ENCODE results near the gene SMG6.
"Not testable (repeated sequence)": the region's sequence is repeated elsewhere in the genome, so short reads cannot be mapped to it uniquely, and the experiment has no call there.

The SMG6 gene

GRCh38 chr17:2259769-2260536 lies 43.6 kb downstream of the SMG6 start:
- DNase-seq = peak; percentile 59

DNA sequence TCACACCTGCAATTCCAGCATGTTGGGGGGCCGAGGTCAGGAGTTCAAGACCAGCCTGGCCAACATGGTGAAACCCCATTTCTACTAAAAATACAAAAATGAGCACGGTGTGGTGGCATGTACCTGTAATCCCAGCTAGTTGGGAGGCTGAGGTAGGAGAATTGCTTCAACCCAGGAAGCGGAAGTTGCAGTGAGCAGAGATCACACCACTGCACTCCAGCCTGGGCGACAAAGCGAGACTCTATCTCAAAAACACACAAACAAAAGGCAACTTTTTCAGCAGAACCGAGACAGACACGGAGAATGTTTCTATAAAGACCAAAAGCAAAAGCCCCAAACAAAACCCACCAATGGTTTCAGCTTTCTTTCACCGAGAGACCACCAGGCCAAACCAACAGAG lies 44.8 kb downstream of the SMG6 start:
- not testable (repeated sequence) for DNase-seq

- no peak for DNase-seq
These were observed 49.7 kb downstream of the SMG6 start for GRCh38 chr17:2253768-2254406.

- DNase-seq = no peak
These were observed 50.2 kb downstream of the SMG6 start for GRCh38 chr17:2253362-2253761.

DNA sequence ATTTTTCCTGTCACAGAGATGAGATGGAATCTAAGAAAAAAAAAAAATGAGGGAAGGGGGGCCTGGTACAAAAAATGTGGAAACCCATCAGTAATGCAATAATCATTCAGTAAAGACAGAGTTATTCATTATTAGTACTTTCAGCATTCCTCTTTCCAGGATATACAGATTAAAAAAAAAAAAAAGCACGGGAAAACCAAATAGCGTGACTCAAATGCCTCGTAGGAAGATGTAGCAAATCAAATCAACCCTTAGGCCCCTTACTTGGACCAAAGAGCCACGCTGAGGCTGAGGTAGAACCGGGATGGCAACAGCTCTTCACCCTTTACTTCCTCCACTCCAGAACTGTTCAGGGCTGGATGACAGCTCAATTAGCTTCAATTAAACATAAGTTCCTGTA lies 52.5 kb downstream of the SMG6 start:
- DNase-seq = no peak

DNA sequence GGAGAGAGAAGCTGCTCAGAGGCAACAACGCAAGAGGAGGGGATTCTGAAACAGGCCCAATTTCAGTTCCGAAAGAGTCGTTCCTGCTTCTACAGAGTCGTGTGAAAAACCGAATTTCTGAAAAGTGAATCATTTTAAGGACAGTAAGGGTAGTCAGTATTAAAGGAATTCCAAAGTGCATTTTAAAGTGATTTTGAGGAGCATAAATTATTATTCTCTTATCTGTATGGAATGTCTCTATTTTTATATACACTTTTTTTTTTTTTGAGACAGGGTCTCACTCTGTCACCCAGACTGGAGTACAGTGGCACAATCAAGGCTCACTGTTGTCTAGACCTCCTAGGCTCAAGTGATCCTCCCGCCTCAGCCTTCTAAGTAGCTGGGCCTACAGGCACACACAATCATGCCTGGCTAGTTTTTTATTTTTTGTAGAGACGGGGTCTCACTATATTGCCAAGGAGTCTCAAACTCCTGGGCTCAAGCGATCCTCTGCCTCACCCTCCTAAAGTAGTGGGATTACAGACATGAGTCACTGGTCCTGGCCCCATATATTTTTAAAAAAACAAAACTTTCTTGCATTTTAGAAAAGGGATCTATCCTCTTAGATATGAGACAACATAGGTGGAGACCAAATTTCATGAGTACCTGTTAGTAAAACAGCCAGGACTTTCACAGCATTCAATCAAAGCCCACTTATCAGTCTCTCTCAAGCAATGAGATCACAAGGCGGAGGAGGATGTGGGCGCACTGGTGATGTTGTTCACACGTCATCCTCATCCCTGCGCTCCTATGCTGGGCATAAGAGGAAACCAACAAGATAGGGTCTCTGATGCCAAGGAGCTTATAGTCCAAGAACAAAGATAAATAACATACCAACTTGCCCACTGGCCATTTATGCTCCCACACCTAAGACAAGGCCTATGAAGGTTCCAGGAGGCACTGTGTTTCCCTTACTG lies 53.2 kb downstream of the SMG6 start:
- peak; percentile 39 for DNase-seq

- DNase-seq = no peak
These were observed 56.6 kb downstream of the SMG6 start for GRCh38 chr17:2247005-2247404.

DNA sequence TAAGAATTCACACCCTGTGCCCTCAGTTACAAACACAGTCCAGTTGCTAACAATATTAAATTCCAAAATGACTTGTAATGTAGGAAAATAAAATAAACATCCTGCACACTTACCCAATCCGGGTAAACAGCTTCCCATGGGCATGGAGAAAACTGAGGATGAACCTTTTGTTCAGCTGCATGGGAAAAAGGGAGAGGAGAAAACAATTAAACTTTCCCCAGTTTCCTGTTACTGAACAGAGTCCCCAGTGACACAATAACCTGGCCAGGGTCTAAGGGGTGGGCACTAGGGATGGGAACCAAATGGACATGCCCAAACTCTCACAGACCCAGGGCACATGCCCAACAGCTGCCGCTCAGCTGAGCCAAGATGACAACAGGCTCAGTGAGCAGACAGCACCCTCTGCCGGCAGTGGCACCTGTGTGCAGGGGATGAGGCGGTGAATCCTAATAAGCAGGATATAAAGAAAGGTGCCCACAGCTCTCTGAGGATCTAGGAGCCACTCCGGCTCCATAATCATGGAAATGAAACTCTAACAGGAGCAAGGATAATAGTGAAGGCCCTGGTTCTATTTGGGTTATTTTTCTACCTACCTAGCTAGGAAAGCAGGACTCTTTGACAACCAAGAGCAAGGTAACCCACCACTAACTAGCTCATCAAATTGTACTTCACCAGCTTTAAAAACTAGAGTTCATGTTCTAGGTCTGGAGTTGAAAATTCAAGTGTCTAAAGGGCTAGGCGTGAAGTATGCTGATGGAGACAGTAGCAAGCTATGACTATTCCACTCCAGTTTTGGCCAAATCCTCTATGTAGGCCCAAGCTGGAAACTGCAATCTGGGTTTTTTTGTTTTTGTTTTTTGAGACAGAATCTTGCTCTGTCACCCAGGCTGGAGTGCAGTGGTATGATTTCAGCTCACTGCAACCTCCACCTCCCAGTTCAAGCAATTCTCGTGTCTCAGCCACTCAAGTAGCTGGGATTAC lies 58.8 kb downstream of the SMG6 start:
- peak; percentile 70 for DNase-seq

DNA sequence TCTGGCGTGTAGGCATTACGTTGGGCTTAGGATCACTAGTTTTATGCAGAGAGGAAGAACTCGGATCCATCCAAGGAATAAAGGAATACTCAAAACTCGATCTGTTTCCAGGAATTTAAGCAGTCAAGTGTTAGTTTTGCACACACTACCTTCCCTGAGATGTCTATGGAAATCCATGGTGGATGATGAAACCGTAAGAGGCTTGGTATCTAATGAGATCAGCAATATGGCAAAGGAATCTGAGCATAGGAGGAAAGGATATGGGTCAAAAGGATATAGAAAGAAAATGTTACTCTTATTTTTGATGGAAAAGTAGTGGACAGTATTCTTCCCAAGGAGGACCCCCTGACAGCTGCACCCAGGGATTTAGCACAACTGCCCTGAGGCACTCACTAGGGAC lies 59.6 kb downstream of the SMG6 start:
- no peak for DNase-seq

- no peak for DNase-seq
These were observed 61.8 kb downstream of the SMG6 start for GRCh38 chr17:2241823-2242222.

DNA sequence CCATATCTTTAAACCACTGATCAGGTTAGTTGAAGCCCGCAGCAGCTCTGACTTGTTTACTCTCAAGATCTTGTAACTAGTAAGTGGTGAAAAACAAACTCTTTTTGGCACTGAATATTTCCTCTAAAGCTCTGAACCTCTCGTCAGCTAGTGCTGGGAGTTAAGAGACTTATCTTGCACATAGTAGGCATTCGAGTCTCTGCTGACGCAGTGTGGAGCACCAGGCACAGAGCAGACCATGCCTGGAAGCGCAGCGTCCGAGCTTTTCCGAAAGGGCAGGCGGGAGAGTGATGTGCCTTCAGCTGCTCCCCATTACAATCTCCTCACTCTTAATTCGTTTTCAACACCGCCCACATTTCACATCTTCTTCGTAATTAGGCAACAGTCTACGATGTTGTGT lies 63.0 kb downstream of the SMG6 start:
- no peak for DNase-seq

DNA sequence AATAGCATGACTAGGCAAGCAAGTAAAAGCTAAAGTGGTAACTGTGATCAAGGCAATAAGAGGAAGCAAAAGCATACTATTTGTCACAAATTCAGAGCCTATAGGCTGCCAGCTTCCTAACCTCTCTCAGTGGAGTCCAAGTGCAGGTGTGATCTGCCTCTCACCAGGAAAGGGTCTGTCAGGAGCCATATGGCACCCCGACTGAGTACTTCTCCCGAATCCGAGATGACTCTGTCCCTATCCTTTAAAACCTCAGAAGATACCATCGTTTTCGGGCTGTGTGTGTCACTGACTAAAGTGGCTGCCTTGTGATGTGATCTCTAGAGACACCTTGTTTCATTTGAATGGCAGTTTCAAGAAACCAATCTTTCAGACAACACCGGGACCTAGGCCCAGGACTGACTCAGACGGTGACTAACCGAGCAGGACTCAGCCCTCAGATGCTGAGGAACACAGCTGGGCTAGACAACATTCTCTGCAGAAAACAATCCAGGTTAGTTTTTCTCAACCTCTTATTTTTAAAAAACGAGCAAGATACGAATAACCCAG lies 63.6 kb downstream of the SMG6 start:
- DNase-seq = no peak

GRCh38 chr17:2239170-2239551 lies 64.4 kb downstream of the SMG6 start:
- no peak for DNase-seq

GRCh38 chr17:2238432-2239169 lies 65.0 kb downstream of the SMG6 start:
- DNase-seq = no peak

- no peak for DNase-seq
These were observed 65.6 kb downstream of the SMG6 start for GRCh38 chr17:2237950-2238349.

DNA sequence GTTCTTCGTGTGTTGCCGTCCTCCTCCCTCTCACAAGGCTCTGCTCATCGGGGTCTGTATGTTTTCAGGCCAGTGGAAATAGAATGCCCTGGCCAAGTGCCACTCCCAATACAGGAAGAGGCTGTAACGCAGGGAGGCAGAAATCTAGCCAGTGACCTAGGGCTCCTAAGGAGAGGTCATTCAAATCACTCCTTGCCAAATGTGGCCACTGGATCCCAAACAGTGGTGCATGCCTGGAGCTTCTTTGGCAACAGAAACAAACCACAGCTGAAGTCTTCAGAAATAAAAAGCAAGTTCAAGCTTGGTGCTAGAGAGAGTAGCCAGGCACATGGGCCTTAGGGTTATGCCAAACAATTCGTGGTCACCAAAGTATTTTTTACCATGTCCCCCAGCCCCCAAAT lies 66.1 kb downstream of the SMG6 start:
- DNase-seq = no peak

DNA sequence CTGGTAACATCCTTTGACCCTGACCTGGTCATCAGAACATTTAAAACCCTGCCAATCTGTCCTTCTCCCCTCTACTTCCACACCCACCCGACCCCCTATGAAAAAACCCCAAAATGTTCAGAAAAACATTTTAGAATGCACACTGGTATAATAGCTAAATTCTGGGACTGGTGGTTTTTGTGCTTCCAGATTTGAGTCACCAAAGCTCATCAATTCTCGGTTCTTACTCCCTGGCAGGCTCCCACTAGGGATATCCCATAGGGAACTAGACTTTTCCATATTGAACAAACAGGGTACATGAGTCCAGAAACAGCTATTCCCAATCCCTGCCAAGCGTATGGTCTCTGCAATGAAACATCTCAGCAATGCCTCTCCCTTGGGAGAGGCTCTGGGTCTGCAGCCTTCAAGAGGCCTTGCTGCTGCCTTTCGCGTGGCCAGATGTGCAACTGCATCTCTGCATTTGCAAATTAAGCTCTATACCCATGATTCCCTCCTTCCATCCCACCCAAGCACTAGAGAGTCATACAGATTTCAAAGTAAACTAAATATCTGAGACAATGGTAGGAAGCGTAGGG lies 67.7 kb downstream of the SMG6 start:
- DNase-seq = no peak

DNA sequence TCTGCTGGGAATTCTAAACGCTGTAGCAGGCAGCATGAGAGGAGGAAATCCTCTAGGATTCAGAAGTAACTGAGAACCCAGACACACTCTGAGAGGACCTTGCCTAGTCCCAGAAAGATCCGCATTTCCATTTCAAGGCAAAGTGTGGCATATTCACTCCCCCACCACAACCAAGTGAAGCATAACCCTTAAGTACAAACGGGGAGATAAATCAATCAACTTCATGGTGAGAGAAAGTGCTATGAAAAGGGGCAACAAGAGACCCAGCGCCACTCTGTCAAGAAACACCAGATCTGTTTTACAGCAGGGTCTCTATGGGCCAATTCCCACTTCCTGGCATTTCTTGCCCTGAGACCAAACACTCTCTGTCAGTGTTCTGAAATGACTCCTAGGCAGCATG lies 68.3 kb downstream of the SMG6 start:
- no peak for DNase-seq

- no peak for DNase-seq
These were observed 70.1 kb downstream of the SMG6 start for GRCh38 chr17:2233441-2233947.

DNA sequence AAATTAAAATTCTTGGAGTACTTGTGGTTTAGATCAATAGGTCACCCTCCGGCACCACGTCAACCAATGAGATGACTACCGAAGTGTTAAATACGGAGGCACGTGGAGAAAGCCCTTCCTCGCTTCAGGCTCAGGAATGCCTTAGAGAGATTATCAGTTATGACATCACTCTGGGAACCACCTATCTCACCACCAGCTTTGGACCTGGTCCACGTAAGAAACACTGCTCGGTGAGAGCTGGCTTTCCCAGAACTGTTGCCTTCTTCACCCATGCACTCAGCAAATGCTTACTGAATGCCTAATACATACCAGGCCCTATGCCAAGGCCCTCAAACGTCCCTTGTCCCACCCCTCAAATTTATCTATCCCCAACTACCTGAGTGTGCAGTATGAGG lies 71.3 kb downstream of the SMG6 start:
- no peak for DNase-seq

GRCh38 chr17:2230877-2231276 lies 72.7 kb downstream of the SMG6 start:
- DNase-seq = no peak
